HS-27A (cell line): Measurements from ENCODE around the gene PDP2.

Source experiments
- DNase-seq: peaks from one replicate; pipeline ENCODE4 v3.0.0-alpha.2; 2012; ENCODE audit warnings: low read depth, missing footprints

Gene PDP2

GRCh38 chr16:66880288-66881013 is at the start of gene PDP2:
Gene PDP2, plus strand, starts transcription at chr16:66880515. Its CDS starts 3,770 bp downstream, at chr16:66884285.
- DNase-seq = peak; percentile 90

GRCh38 chr16:66832190-66832589 is 48.1 kb upstream of the PDP2 start:
- no peak for DNase-seq

GRCh38 chr16:66832661-66833305 is 47.5 kb upstream of the PDP2 start:
- DNase-seq = no peak

GRCh38 chr16:66834746-66835145 is 45.6 kb upstream of the PDP2 start:
- DNase-seq = no peak

GRCh38 chr16:66840883-66841282 is 39.4 kb upstream of the PDP2 start:
- DNase-seq = no peak

- no peak for DNase-seq
These were observed 38.9 kb upstream of the PDP2 start for GRCh38 chr16:66841366-66841765.

- DNase-seq = no peak
These were observed 37.5 kb upstream of the PDP2 start for GRCh38 chr16:66842765-66843164.

GRCh38 chr16:66843191-66843590 is 37.1 kb upstream of the PDP2 start:
- DNase-seq = no peak

- DNase-seq = no peak
These were observed 36.3 kb upstream of the PDP2 start for GRCh38 chr16:66844009-66844341.

- no peak for DNase-seq
These were observed 35.8 kb upstream of the PDP2 start, which contains the start of gene CA7 for GRCh38 chr16:66844342-66845079. Gene CA7, plus strand, starts transcription at chr16:66844414. Its CDS starts 74 bp downstream, at chr16:66844488.

GRCh38 chr16:66845080-66845410 is 35.3 kb upstream of the PDP2 start:
- no peak for DNase-seq

GRCh38 chr16:66845791-66846221 is 34.5 kb upstream of the PDP2 start:
- DNase-seq = no peak

GRCh38 chr16:66846266-66846665 is 34.0 kb upstream of the PDP2 start:
- DNase-seq = no peak

GRCh38 chr16:66846831-66847230 is 33.5 kb upstream of the PDP2 start:
- DNase-seq = no peak

- no peak for DNase-seq
These were observed 32.7 kb upstream of the PDP2 start for GRCh38 chr16:66847533-66848067.

- DNase-seq = no peak
These were observed 32.1 kb upstream of the PDP2 start for GRCh38 chr16:66848172-66848571.

GRCh38 chr16:66849021-66849420 is 31.3 kb upstream of the PDP2 start:
- no peak for DNase-seq

- DNase-seq = no peak
These were observed 30.8 kb upstream of the PDP2 start for GRCh38 chr16:66849549-66849948.

GRCh38 chr16:66850115-66850815 is 30.1 kb upstream of the PDP2 start:
- no peak for DNase-seq

GRCh38 chr16:66851166-66851964 is 28.9 kb upstream of the PDP2 start:
- DNase-seq = no peak
